ENCODE data around the gene PRELP. TPM values are rescaled to one million over a fixed set of nuclear protein-coding genes. Genes with fewer than 3 reads are reported as not detected.

PRELP gene
- total RNA-seq, 1 experiment from 2014 or later: 0.07 TPM

- H3K27ac Mint-ChIP-seq: peak overlapping the region in 1 of 3 experiments; percentile 6; a peak in 1 of 7 replicates
- Histone ChIP-seq H3K56ac (ENCODE audit: insufficient read length, low read depth, low read length) (no peak overlapping the region), H3T11ph (ENCODE audit: low read length) (no peak overlapping the region), H4K8ac (replicated peaks; ENCODE audit: insufficient read length, low read depth, low read length) (no peak overlapping the region), H2BK15ac (ENCODE audit: low read depth, low read length) (no peak overlapping the region), H3K9me3 (ENCODE audit: control insufficient read depth, low read depth, low read length) (no peaks in the 10 kb centered on the region), H3K23ac (ENCODE audit: insufficient read length, low read depth, low read length) (no peak overlapping the region), H2BK20ac (ENCODE audit: low read depth, low read length, poor library complexity, severe bottlenecking) (no peak overlapping the region), H3K79me2 (ENCODE audit: insufficient read depth, low read length) (no peaks in the 10 kb centered on the region), H2AFZ (ENCODE audit: low read length) (no peak overlapping the region), H4K20me1 (ENCODE audit: control insufficient read depth, insufficient read depth, insufficient read length) (no peaks in the 10 kb centered on the region), H4K91ac (ENCODE audit: insufficient read length, low read depth, low read length) (no peak overlapping the region), H4K5ac (ENCODE audit: insufficient read length, low read depth, low read length) (no peak overlapping the region), H3K14ac (ENCODE audit: insufficient read depth, low read length) (no peak overlapping the region), H3K9ac (ENCODE audit: extremely low read depth, insufficient read length, low read length) (no peak overlapping the region), H3K18ac (ENCODE audit: insufficient read length, low read depth, low read length) (no peak overlapping the region), H3K4ac (ENCODE audit: low read depth, low read length) (no peak overlapping the region), H3K23me2 (ENCODE audit: insufficient read length, low read depth, low read length, poor library complexity, severe bottlenecking) (no peaks in the 10 kb centered on the region), H2AK5ac (ENCODE audit: insufficient read length, low read length) (no peak overlapping the region), H3K27me3 (ENCODE audit: insufficient read depth, low read length) (peaks cover 4% of the 10 kb centered on the region; the same call in 1 of the 2 replicates), H2BK120ac (ENCODE audit: low read depth, low read length, poor library complexity, severe bottlenecking) (no peak overlapping the region), H3K4me1 (ENCODE audit: insufficient read depth, low read length) (peaks cover 10% of the 10 kb centered on the region; the same call in 1 of the 2 replicates), H3K79me1 (ENCODE audit: insufficient read depth, low read depth, low read length, poor library complexity, severe bottlenecking) (no peaks in the 10 kb centered on the region), H2BK12ac (ENCODE audit: insufficient read length, low read depth, low read length) (no peak overlapping the region), H3K27ac (ENCODE audit: insufficient read length, low read depth, low read length) (no peak overlapping the region), H2BK5ac (ENCODE audit: insufficient read length, low read length) (no peak overlapping the region), H3K4me2 (ENCODE audit: insufficient read depth, insufficient read length, low read length) (no peak overlapping the region)
- H3K27me3 Mint-ChIP-seq (ENCODE audit: low read depth): peaks cover 19% of the 10 kb centered on the region
- no peak overlapping the region for H3K4me3 Mint-ChIP-seq
- no peak for DNase-seq
- no CpG with 5 or more reads among the region's 5 CpGs for WGBS (ENCODE audit: extremely low coverage, insufficient read length, low lambda C conversion rate)
- H3K36me3 Mint-ChIP-seq (ENCODE audit: insufficient read depth in 1 of 3, low read depth in 3 of 3): no peaks in the 10 kb centered on the region
- peaks cover 48 to 56% of the 10 kb centered on the region in 2 experiments for H3K4me1 Mint-ChIP-seq
- no peaks in the 10 kb centered on the region for H3K9me3 Mint-ChIP-seq
- no peak for TF ChIP-seq CTCF (conservative IDR thresholded peaks at IDR 0.05)
Measured at GRCh38 chr1:203526130-203526529, 50.5 kb downstream of the PRELP start.

All from H9 (cell line).